ENCODE measurements around the gene BAZ2B. TPM values are rescaled to one million over a fixed set of nuclear protein-coding genes. Genes with fewer than 3 reads are reported as not detected.
"Not testable (repeated sequence)": the region's sequence is repeated elsewhere in the genome, so short reads cannot be mapped to it uniquely, and the experiment has no call there.

Gene BAZ2B
- total RNA-seq, 2 experiments from 2014 or later = 8.1 to 8.4 TPM

- H3K9me3 Mint-ChIP-seq (ENCODE audit: low read depth); H3K27me3 Mint-ChIP-seq; H3K36me3 Mint-ChIP-seq (ENCODE audit: low read depth); H3K27ac Mint-ChIP-seq; POLR2A ChIA-PET; intact Hi-C loops (cut with DNase I, micrococcal nuclease); H3K4me1 Mint-ChIP-seq; CTCF ChIA-PET; DNase-seq; ATAC-seq; H3K4me3 Mint-ChIP-seq: not testable (repeated sequence)
Measured at GRCh38 chr2:159361603-159362002, 254.7 kb downstream of the BAZ2B start.

DNA sequence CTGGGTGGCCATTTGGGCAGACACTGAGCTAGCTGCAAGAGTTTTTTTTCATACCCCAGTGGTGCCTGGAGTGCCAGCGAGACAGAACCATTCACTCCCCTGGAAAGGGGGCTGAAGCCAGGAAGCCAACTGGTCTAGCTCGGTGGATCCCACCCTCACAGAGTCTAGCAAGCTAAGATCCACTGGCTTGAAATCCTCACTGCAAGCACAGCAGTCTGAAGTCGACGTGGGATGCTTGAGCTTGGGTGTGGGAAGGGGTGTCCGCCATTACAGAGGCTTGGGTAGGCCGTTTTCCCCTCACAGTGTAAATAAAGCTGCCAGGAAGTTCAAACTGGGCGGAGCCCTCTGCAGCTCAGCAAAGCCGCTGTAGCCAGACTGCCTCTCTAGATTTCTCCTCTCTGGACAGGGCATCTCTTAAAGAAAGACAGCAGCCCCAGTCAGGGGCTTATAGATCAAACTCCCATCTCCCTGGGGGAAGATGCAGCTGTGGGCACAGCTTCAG lies 260.2 kb downstream of the BAZ2B start:
- ATAC-seq = no peak
- intact Hi-C loops (cut with DNase I, micrococcal nuclease) = no loop called here

GRCh38 chr2:159351977-159352376 lies 264.4 kb downstream of the BAZ2B start:
- Mint-ChIP-seq H3K36me3 (ENCODE audit: low read depth) (peaks cover 12% of the 10 kb centered on the region), H3K4me1 (no peaks in the 10 kb centered on the region), H3K4me3 (no peak overlapping the region), H3K27me3 (no peaks in the 10 kb centered on the region), H3K9me3 (ENCODE audit: low read depth) (no peaks in the 10 kb centered on the region), H3K27ac (no peak overlapping the region)
- intact Hi-C loops (cut with DNase I, micrococcal nuclease) = no loop called here
- DNase-seq (no peak), ATAC-seq (no peak)
- ChIA-PET POLR2A (no interaction called here), CTCF (no interaction called here)

More for the DNA sequence above, 260.2 kb downstream of the BAZ2B start:
- H3K27me3 Mint-ChIP-seq = no peaks in the 10 kb centered on the region
- no peaks in the 10 kb centered on the region for H3K4me1 Mint-ChIP-seq
- H3K9me3 Mint-ChIP-seq (ENCODE audit: low read depth) = no peaks in the 10 kb centered on the region
- DNase-seq = no peak
- no peak overlapping the region for H3K4me3 Mint-ChIP-seq
- H3K27ac Mint-ChIP-seq = no peak overlapping the region
- ChIA-PET CTCF (no interaction called here), POLR2A (no interaction called here)
- peaks cover 11% of the 10 kb centered on the region for H3K36me3 Mint-ChIP-seq (ENCODE audit: low read depth)

GRCh38 chr2:159349674-159350299 lies 266.6 kb downstream of the BAZ2B start:
- CTCF ChIA-PET = interaction anchor here (0.6 to 1.5 kb wide), 2 partner anchors 10 to 449 kb away, joined by 3 read pairs; no protein-coding TSS in a partner anchor
- intact Hi-C loops (cut with DNase I, micrococcal nuclease) = no loop called here
- Mint-ChIP-seq H3K27ac (no peak overlapping the region), H3K4me3 (no peak overlapping the region), H3K27me3 (no peaks in the 10 kb centered on the region), H3K9me3 (ENCODE audit: low read depth) (no peaks in the 10 kb centered on the region), H3K4me1 (no peaks in the 10 kb centered on the region), H3K36me3 (ENCODE audit: low read depth) (peaks cover 3% of the 10 kb centered on the region)
- ATAC-seq (peak; percentile 30), DNase-seq (peak; percentile 5)
- POLR2A ChIA-PET = no interaction called here

- CTCF ChIA-PET = interaction anchor here (1.1 kb wide), 1 partner anchor 9 kb away, joined by 3 read pairs; no protein-coding TSS in a partner anchor
- POLR2A ChIA-PET = no interaction called here
- H3K36me3 Mint-ChIP-seq (ENCODE audit: low read depth) = peaks cover 12% of the 10 kb centered on the region
- ATAC-seq (no peak), DNase-seq (no peak)
- intact Hi-C loops (cut with DNase I, micrococcal nuclease) = no loop called here
- H3K9me3 Mint-ChIP-seq (ENCODE audit: low read depth) = no peaks in the 10 kb centered on the region
- H3K4me1 Mint-ChIP-seq = no peaks in the 10 kb centered on the region
- no peak overlapping the region for H3K27ac Mint-ChIP-seq
- no peak overlapping the region for H3K4me3 Mint-ChIP-seq
- H3K27me3 Mint-ChIP-seq = no peaks in the 10 kb centered on the region
Measured at GRCh38 chr2:159326569-159327255, 289.6 kb downstream of the BAZ2B start.

DNA sequence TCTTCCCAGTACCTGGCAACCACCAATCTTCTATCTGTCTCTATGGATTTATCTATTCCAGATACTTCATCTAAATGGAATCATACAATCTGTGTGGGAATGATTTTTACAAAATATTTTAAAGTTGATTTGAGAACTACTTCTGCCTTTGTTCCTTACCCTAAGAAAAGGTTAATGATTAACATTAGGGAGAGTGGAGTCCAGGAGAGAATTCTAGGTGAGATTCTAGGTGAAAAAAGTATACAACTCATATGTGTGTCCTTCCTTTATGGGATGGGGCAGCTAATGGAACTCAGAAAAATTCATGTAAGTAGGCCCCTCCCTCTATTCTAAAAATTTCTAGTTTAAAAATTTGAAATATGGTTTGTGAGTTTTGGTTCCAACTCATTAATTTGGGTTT lies 293.9 kb downstream of the BAZ2B start:
- H3K36me3 Mint-ChIP-seq (ENCODE audit: low read depth) = peaks cover 5% of the 10 kb centered on the region
- H3K27ac Mint-ChIP-seq = no peak overlapping the region
- POLR2A ChIA-PET = no interaction called here
- no peaks in the 10 kb centered on the region for H3K4me1 Mint-ChIP-seq
- no peaks in the 10 kb centered on the region for H3K27me3 Mint-ChIP-seq
- ATAC-seq (no peak), DNase-seq (no peak)
- intact Hi-C loops (cut with DNase I, micrococcal nuclease) = no loop called here
- CTCF ChIA-PET = interaction anchor here (0.8 kb wide), 1 partner anchor 204 kb away, joined by 3 read pairs; no protein-coding TSS in a partner anchor
- no peak overlapping the region for H3K4me3 Mint-ChIP-seq
- no peaks in the 10 kb centered on the region for H3K9me3 Mint-ChIP-seq (ENCODE audit: low read depth)

DNA sequence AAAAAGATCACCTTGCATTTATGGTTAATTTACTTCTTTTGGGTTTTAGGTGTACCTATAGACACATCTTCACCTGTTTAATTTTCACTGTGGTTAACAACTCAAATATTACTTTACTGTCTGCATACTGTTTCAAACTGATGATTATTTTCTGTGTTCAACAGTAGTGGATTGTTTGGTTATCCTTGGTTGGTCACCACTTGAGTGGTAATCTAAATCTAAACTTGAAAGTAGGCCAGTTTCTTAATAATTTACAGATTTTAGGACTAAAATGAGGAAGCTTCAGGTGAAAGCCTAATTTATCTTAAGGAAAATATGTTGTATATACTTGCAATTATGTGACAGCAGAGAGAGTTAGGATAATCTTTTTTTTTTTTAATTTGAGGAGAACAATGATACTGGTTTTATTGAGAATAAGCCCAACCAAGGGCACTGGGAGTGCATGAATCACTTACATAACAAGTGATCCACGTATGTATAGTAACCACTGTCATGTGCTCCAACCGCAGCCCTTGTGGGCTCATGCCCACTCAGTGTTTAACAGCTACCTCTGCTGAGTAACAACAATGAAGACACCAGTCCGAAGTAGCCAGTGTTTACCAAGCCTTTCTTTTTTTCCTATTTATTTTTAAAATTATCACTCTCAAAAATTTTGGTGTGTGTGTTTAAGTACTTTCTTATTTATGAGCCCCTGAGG lies 298.8 kb downstream of the BAZ2B start:
- CTCF ChIA-PET = interaction anchor here (1.7 kb wide), 1 partner anchor 8 kb away, joined by 3 read pairs; no protein-coding TSS in a partner anchor

DNA sequence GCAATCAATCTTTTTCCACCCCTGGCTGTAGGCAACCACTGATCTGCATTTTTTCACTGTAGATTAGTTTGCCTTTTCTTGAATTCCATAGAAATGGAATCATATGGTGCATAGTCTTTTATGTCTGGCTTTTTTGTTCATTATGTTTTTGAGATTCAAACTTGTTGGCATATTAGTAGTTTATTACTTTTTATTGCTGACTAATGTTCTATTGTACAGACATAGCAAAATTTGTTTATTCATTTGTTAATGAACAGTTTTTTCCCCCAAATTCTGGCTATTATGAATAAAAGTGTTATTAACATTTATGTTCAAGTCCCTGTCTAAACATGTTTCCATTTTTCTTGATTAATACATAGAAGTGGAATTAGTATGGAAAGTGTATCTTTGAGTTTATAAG lies 308.4 kb downstream of the BAZ2B start:
- intact Hi-C loops (cut with DNase I, micrococcal nuclease) = no loop called here
- H3K27me3 Mint-ChIP-seq = peaks cover 5% of the 10 kb centered on the region
- no peak overlapping the region for H3K27ac Mint-ChIP-seq
- no peak for DNase-seq
- ChIA-PET CTCF (no interaction called here), POLR2A (no interaction called here)
- H3K4me3 Mint-ChIP-seq = no peak overlapping the region
- peaks cover 2% of the 10 kb centered on the region for H3K9me3 Mint-ChIP-seq (ENCODE audit: low read depth)
- no peak for ATAC-seq
- H3K36me3 Mint-ChIP-seq (ENCODE audit: low read depth) = no peaks in the 10 kb centered on the region
- no peaks in the 10 kb centered on the region for H3K4me1 Mint-ChIP-seq

More for the DNA sequence above, 298.8 kb downstream of the BAZ2B start:
- POLR2A ChIA-PET = interaction anchor here (0.6 kb wide), 1 partner anchor 34 kb away, joined by 3 read pairs; no protein-coding TSS in a partner anchor
- Mint-ChIP-seq H3K4me1 (no peaks in the 10 kb centered on the region), H3K27me3 (no peaks in the 10 kb centered on the region), H3K4me3 (no peak overlapping the region), H3K36me3 (ENCODE audit: low read depth) (peaks cover 12% of the 10 kb centered on the region), H3K9me3 (ENCODE audit: low read depth) (no peaks in the 10 kb centered on the region), H3K27ac (no peak overlapping the region)
- DNase-seq (no peak), ATAC-seq (no peak)
- intact Hi-C loops (cut with DNase I, micrococcal nuclease) = no loop called here

GRCh38 chr2:159300586-159300985 lies 315.8 kb downstream of the BAZ2B start:
- peaks cover 2% of the 10 kb centered on the region for H3K9me3 Mint-ChIP-seq (ENCODE audit: low read depth)
- H3K27ac Mint-ChIP-seq = no peak overlapping the region
- peaks cover 4% of the 10 kb centered on the region for H3K27me3 Mint-ChIP-seq
- intact Hi-C loops (cut with DNase I, micrococcal nuclease) = no loop called here
- ChIA-PET POLR2A (interaction anchor here (0.6 kb wide), 1 partner anchor 255 kb away, joined by 3 read pairs; no protein-coding TSS in a partner anchor), CTCF (interaction anchor here (1.1 kb wide), 1 partner anchor 12 kb away, joined by 3 read pairs; no protein-coding TSS in a partner anchor)
- DNase-seq (no peak), ATAC-seq (no peak)
- H3K36me3 Mint-ChIP-seq (ENCODE audit: low read depth) = no peaks in the 10 kb centered on the region
- H3K4me3 Mint-ChIP-seq = no peak overlapping the region
- H3K4me1 Mint-ChIP-seq = no peaks in the 10 kb centered on the region

DNA sequence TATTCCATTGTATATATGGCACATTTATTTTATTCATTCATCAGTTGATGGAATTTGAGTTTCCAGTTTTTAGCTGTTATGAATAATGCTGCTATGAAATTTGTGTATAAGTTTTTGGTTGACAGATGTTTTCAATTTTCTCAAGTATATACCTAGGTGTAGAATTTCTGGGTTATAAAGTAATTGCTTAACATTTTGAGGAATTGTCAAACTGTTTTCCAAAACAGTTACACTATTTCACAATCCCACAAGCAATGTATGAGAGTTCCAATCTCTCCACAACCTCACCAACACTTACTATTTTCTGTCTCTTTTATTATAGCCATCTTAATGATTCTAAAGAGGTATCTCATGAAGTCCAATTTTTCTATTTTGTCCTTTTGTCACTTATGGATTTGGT lies 317.4 kb downstream of the BAZ2B start:
- Mint-ChIP-seq H3K27me3 (peaks cover 2% of the 10 kb centered on the region), H3K27ac (no peak overlapping the region), H3K4me1 (no peaks in the 10 kb centered on the region), H3K9me3 (ENCODE audit: low read depth) (no peaks in the 10 kb centered on the region), H3K36me3 (ENCODE audit: low read depth) (no peaks in the 10 kb centered on the region), H3K4me3 (no peak overlapping the region)
- ChIA-PET POLR2A (no interaction called here), CTCF (no interaction called here)
- DNase-seq = no peak
- ATAC-seq = no peak
- intact Hi-C loops (cut with DNase I, micrococcal nuclease) = no loop called here

- ChIA-PET POLR2A (no interaction called here), CTCF (interaction anchor here (0.6 to 1.0 kb wide), 2 partner anchors 34 to 1496 kb away, joined by 3 read pairs; no protein-coding TSS in a partner anchor)
- ATAC-seq = no peak
- Mint-ChIP-seq H3K9me3 (ENCODE audit: low read depth) (no peaks in the 10 kb centered on the region), H3K27me3 (peaks cover 2% of the 10 kb centered on the region), H3K27ac (no peak overlapping the region), H3K4me1 (no peaks in the 10 kb centered on the region), H3K4me3 (no peak overlapping the region), H3K36me3 (ENCODE audit: low read depth) (no peaks in the 10 kb centered on the region)
- no peak for DNase-seq
- intact Hi-C loops (cut with DNase I, micrococcal nuclease) = no loop called here
Measured at GRCh38 chr2:159297042-159297707, 319.2 kb downstream of the BAZ2B start.

Measured in activated CD4-positive, alpha-beta T cell treated with anti-CD3 and anti-CD28 coated beads for 36 hours (primary cell).